Sigmoid colon (tissue), 4 donors: ENCODE results near the gene VIT.

Experiments
- EP300 ChIP-seq, 4 donors: sonication (generic); formaldehyde crosslinking; IDR thresholded peaks; one replicate each; pipeline ENCODE4 v1.6.1; 2017; ENCODE audit warnings: antibody characterized with exemption in 4 of 4
- POLR2A ChIP-seq, 2 donors: fragments of 450-650 bp; IDR thresholded peaks; one replicate each; pipeline ENCODE4 v1.6.1; 2016; ENCODE audit warnings: antibody characterized with exemption in 2 of 2, mild to moderate bottlenecking in 2 of 2, moderate library complexity in 2 of 2
- POLR2AphosphoS5 ChIP-seq, 4 donors: sonication (generic); formaldehyde crosslinking; IDR thresholded peaks; one replicate each; pipeline ENCODE4 v1.6.1; 2017; ENCODE audit warnings: antibody characterized with exemption in 4 of 4
- TF ChIP-seq, protein P1 (sequence below), 4 experiments: fragments of 450-650 bp in 3 of 4; fragments of 200-600 bp in 1 of 4; IDR thresholded peaks; one replicate each; pipeline ENCODE4 v1.5.1; 2016 to 2019; ENCODE audit warnings: antibody characterized with exemption in 4 of 4, mild to moderate bottlenecking in 3 of 4, moderate library complexity in 2 of 4

DNA sequence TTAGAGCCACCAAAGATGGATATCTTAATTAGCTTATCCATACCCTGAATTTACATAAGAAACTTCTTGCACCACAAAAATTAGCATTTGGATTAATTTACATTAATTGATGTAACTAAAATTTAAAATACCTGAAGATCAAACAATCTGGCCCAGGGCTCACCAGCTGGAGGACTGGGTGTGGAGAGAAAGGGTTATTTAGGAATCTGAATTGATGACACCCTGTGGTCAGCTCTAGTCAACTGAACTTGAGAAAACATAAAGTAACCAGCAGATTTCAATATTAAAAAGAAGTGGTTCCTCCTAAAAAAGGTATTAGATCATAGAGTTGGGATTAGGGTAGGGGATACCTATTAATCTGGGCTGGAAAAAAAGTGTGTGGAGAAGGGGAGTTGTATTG is 147.3 kb downstream of the VIT start:
- TF ChIP-seq, protein P1, sequence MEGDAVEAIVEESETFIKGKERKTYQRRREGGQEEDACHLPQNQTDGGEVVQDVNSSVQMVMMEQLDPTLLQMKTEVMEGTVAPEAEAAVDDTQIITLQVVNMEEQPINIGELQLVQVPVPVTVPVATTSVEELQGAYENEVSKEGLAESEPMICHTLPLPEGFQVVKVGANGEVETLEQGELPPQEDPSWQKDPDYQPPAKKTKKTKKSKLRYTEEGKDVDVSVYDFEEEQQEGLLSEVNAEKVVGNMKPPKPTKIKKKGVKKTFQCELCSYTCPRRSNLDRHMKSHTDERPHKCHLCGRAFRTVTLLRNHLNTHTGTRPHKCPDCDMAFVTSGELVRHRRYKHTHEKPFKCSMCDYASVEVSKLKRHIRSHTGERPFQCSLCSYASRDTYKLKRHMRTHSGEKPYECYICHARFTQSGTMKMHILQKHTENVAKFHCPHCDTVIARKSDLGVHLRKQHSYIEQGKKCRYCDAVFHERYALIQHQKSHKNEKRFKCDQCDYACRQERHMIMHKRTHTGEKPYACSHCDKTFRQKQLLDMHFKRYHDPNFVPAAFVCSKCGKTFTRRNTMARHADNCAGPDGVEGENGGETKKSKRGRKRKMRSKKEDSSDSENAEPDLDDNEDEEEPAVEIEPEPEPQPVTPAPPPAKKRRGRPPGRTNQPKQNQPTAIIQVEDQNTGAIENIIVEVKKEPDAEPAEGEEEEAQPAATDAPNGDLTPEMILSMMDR (IDR thresholded peaks at IDR 0.05) = no peak
- TF ChIP-seq POLR2A (IDR thresholded peaks at IDR 0.05) (no peak), POLR2AphosphoS5 (IDR thresholded peaks at IDR 0.05) (no peak), EP300 (IDR thresholded peaks at IDR 0.05) (no peak)
